Calu3 (cell line): Measurements from ENCODE around the gene FFAR1. TPM values are rescaled to one million over a fixed set of nuclear protein-coding genes. Genes with fewer than 3 reads are reported as not detected.

ENCODE experiments used
- BruUV-seq: library from RNA; stranded (reverse); fragments of 400-500 nt; replicated peaks from 2 replicates; lab custom pipeline; 2021; lab: Mats Ljungman, UMichigan
- CTCF ChIA-PET: fragments of 300-600 bp; sonication (Branson Sonifier 250); formaldehyde crosslinking; loops from one replicate; lab custom pipeline; 2022; ENCODE audit warnings: antibody characterized with exemption; lab: Charles Lee
- DNase-seq: peaks from one replicate; pipeline ENCODE4 v3.0.0; 2022
- H3K27ac Mint-ChIP-seq: one replicate; pipeline ENCODE4 v1.8.0; 2022; ENCODE audit warnings: mixed read lengths; ENCODE audit not compliant: unreplicated experiment
- H3K27me3 Mint-ChIP-seq: one replicate; pipeline ENCODE4 v1.8.0; 2022; ENCODE audit warnings: mixed read lengths; ENCODE audit not compliant: unreplicated experiment
- H3K36me3 Mint-ChIP-seq: one replicate; pipeline ENCODE4 v1.8.0; 2022; ENCODE audit warnings: mild to moderate bottlenecking, moderate library complexity, mixed read lengths; ENCODE audit not compliant: insufficient read depth, unreplicated experiment
- H3K4me1 Mint-ChIP-seq: one replicate; pipeline ENCODE4 v1.8.0; 2022; ENCODE audit warnings: mild to moderate bottlenecking, low read depth, mixed read lengths; ENCODE audit not compliant: unreplicated experiment
- H3K4me3 Mint-ChIP-seq: one replicate; pipeline ENCODE4 v1.8.0; 2022; ENCODE audit warnings: mild to moderate bottlenecking, low read depth, moderate library complexity, mixed read lengths; ENCODE audit not compliant: unreplicated experiment
- H3K9me3 Mint-ChIP-seq: one replicate; pipeline ENCODE4 v1.8.0; 2022; ENCODE audit warnings: low read depth, mixed read lengths; ENCODE audit not compliant: unreplicated experiment
- CTCF ChIP-seq: fragments of 200-600 bp; IDR thresholded peaks from one replicate; pipeline ENCODE4 v1.8.0; 2022; ENCODE audit warnings: antibody characterized with exemption; ENCODE audit not compliant: unreplicated experiment
- intact Hi-C: fragments of 100-400 bp; cut with micrococcal nuclease; formaldehyde crosslinking; loops from one replicate; pipeline ENCODE4 v1.10.0; 2022; ENCODE audit not compliant: unreplicated experiment
- total RNA-seq: library from RNA; stranded (reverse); gene quantifications from 2 replicates; pipeline ENCODE4 v1.2.3, GENCODE V29; 2022

FFAR1 gene
- total RNA-seq, 1 experiment from 2014 or later, result not detected

GRCh38 chr19:35347930-35348298 lies 212 bp downstream of the FFAR1 start:
- CTCF ChIA-PET, result interaction anchor here (0.6 kb wide), 1 partner anchor 1485 kb away, joined by 6 read pairs; no protein-coding TSS in a partner anchor
- no TSS peak for BruUV-seq
- H3K27me3 Mint-ChIP-seq, result peaks cover 63% of the 10 kb centered on the region
- no peaks in the 10 kb centered on the region for H3K36me3 Mint-ChIP-seq
- TF ChIP-seq CTCF, result no peak
- intact Hi-C loops, result no loop called here
- no peaks in the 10 kb centered on the region for H3K4me1 Mint-ChIP-seq
- H3K4me3 Mint-ChIP-seq, result no peak overlapping the region
- H3K27ac Mint-ChIP-seq, result no peak overlapping the region
- no peak for DNase-seq
- no peaks in the 10 kb centered on the region for H3K9me3 Mint-ChIP-seq

GRCh38 chr19:35348911-35349611 lies 1.4 kb downstream of the FFAR1 start:
- Mint-ChIP-seq H3K4me1 (no peaks in the 10 kb centered on the region), H3K27ac (no peak overlapping the region), H3K4me3 (no peak overlapping the region), H3K9me3 (no peaks in the 10 kb centered on the region), H3K27me3 (peaks cover 61% of the 10 kb centered on the region), H3K36me3 (no peaks in the 10 kb centered on the region)
- TF ChIP-seq CTCF, result no peak
- DNase-seq, result no peak
- BruUV-seq, result no TSS peak
- intact Hi-C loops, result no loop called here
- CTCF ChIA-PET, result interaction anchor here (0.5 to 1.7 kb wide), 2 partner anchors 68 to 146 kb away, joined by 3 to 4 read pairs; no protein-coding TSS in a partner anchor

GRCh38 chr19:35349614-35350521 lies 2.2 kb downstream of the FFAR1 start:
- intact Hi-C loops, result no loop called here
- Mint-ChIP-seq H3K36me3 (no peaks in the 10 kb centered on the region), H3K27me3 (peaks cover 61% of the 10 kb centered on the region), H3K27ac (no peak overlapping the region), H3K4me3 (no peak overlapping the region), H3K9me3 (no peaks in the 10 kb centered on the region), H3K4me1 (no peaks in the 10 kb centered on the region)
- no TSS peak for BruUV-seq
- no peak for TF ChIP-seq CTCF
- no peak for DNase-seq
- CTCF ChIA-PET, result interaction anchor here (0.5 to 1.7 kb wide), 3 partner anchors 30 to 145 kb away, joined by 3 to 4 read pairs (median 3); no protein-coding TSS in a partner anchor

GRCh38 chr19:35350591-35350990 lies 2.9 kb downstream of the FFAR1 start:
- Mint-ChIP-seq H3K27me3 (peaks cover 64% of the 10 kb centered on the region), H3K4me1 (no peaks in the 10 kb centered on the region), H3K36me3 (no peaks in the 10 kb centered on the region), H3K4me3 (no peak overlapping the region), H3K27ac (no peak overlapping the region), H3K9me3 (no peaks in the 10 kb centered on the region)
- no TSS peak for BruUV-seq
- TF ChIP-seq CTCF, result no peak
- CTCF ChIA-PET, result interaction anchor here (0.6 to 1.7 kb wide), 2 partner anchors 145 to 263 kb away, joined by 4 to 5 read pairs; no protein-coding TSS in a partner anchor
- intact Hi-C loops, result no loop called here
- no peak for DNase-seq
